Smooth muscle cell of the brain vasculature (primary cell): ENCODE results near the gene MMS22L.
"Not testable (repeated sequence)": the region's sequence is repeated elsewhere in the genome, so short reads cannot be mapped to it uniquely, and the experiment has no call there.

Experiments
- DNase-seq: peaks from one replicate; pipeline ENCODE4 v3.0.0-alpha.2; 2012; ENCODE audit warnings: low read depth, low spot score

MMS22L gene

DNA sequence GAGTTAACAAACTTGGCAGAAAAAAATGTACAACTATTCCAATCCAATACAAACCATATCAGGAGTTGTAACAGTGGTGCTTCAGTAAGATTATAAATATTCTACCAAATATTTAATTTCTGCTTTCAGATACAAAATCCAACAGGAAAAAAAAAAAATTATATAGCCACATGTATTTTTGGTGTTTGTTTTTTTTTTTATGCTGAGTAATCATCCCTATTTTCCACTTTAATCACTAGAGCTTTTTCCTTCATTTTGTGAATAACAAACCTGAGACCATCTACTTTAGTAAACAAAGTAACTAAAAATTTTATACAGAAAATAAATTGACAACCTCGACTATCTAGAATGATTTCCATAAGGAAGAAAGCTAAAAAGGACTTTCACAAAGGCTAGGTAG lies 36.2 kb downstream of the MMS22L start:
- no peak for DNase-seq

DNA sequence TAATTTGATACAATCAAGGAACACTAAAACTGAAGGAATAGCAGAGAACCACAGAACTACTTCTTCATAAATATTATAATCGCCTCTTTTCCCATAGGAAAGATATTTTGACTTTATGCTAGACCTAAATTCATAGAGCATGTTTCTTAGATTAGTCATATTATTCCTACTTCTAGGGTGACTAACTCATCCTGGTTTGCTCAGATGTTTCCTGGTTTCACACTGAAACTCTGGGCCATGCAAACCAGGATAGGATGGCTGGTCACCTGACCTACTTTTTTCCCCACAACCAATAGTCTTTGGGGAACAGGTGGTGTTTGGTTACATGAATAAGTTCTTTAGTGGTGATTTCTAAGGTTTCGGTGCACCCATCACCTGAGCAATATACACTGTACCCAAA lies 42.8 kb downstream of the MMS22L start:
- DNase-seq = no peak

DNA sequence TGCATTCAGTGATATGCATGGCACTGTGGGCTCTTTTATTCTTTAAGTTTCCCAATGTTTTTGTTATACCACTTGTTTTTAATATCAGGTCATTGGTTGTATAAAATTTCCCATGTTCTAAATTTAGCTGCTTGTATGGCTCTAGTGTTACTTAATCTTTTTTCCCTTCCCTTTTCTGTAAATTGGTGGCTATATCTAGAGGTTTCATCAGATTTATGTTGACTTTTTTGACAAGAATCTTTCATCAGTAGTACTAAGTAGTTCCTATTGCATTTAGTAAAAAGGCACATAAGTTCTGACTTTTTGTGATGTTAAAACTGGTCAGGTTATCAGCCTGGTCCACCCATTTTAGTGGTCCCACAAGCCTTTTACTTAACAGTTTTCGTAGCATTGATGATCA lies 51.1 kb downstream of the MMS22L start:
- no peak for DNase-seq

DNA sequence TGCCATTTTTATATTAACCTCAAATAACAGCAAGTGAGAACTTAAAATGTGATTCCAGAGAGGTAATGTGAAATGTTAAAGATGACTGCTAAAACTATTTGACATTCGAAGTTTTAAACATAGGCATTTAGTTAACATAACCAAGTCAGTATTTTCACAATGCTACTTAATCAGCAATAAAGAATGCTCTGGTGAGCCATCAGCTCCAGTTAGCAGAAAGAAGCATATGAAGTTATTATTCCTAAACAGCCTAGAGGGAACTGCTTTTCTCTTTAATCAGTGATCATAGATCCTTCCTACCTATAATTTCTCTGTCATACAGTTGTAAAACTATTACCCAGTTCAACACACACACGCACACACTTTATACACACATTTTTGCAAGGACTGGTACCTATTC lies 60.1 kb downstream of the MMS22L start:
- no peak for DNase-seq

DNA sequence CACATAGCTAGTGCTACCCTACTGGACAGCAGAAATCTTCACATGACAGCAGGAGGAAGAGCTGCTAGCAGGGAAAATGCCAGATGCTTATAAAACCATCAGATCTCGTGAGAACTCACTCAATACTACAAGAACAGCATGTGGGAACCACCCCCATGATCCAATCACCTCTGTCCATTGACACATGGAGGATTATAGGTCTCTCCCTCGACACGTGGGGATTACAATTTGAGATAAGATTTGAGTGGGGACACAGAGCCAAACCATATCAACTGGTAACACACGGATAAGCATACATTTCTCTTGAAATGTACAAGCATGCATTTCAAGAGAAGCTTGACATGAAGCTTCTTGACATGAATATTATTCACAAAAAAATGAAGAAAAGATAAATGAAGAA lies 64.1 kb downstream of the MMS22L start:
- no peak for DNase-seq

DNA sequence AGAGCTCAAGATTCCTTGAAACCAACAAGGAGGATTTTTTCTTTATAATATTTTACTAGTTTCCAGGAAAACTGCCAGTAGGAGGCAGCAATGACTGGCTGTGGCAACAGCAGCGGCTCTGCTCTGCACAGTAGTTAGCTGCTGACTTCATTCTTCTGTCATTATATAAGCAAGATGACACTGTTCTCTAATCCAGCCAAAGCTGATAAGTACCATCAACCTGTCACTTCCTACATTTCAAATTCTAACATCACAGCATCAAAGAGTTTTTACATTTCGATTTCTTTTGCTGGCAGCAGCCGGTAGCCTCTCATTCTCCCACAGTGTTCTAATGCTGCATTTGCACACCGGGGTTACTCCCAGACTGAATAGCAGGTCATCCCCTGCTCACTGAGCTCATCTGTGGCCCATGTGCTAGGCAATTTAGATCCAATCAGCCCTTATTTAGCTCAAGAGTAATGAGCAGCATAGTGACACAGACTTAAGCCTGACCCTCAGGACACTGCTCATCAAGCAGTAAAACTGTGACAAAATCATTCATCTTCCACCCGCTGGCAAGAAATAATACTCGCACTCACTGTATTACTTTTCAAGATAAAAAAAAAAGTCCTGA lies 67.8 kb downstream of the MMS22L start:
- peak; percentile 41 for DNase-seq

DNA sequence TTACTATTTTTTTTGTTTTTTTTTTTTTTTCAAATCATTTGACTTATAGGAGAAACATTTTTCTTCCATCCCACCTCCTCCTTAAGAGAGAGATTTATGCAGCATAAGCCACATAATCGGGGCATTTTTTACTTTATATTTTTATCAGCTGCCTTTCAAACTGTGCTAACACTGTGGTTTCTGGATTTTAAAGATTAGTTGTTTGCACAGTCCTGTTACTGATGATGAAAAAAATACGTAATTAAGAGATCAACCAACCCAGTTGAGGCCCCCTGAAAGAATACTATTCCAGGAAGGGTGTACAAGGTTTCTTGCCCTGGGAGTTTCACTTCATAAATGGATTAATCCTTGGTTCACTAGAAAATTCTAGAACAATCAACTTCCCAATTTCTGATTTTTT lies 68.3 kb downstream of the MMS22L start:
- no peak for DNase-seq

DNA sequence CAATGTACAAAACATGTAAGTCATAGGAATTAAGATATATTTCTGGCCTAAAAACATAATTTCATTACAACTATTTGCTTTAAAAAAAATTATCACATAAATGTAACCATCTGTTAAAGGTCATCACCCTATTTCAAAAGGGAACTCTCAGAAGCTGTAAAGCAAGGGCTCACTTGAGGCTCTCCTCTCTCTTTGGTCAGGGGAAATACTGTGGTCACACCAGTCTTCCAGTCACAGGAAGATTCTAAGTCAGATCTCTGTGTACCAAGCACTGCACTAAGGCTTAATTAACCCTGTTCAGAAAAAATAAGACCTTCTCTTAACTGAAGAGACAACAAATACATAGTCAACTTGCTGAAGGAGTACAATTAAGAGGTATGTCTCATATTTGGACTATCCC lies 75.6 kb downstream of the MMS22L start:
- no peak for DNase-seq

DNA sequence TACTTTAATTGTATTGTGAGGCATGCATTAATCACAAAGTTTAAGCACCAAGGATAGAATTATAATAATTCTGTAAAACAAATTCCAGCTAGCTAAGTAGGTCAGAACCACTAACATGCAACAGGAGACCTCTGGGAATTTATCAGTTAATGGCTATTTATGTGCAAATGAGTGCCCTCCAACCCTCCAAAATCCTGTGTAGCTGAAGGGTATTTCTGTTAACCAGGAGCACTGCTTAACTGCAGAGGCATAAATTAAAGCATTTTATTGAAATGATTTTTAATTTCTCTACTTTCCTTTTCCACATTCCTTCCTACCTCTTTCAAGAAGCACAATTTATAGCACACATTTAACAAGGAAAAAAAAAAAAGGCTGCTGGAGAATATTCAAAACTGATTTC lies 77.0 kb downstream of the MMS22L start:
- DNase-seq = no peak

DNA sequence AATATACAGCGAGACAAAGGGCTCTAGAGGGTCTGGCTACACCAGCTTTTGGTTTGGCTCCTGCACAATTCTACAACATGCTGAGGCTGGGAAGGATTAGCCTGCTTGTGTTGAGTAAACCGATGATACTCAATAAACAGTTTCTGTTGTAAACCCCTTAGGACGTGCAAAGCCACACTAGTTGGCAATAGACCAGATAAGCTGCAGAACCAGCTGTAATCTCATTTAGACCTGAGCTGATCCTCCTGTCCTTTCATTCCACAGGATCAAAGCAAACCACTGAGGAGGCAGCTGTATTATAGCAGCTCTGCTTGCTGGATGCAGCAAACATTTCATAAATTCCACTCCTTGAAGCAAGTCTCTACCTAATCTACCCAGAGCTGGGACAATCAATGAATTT lies 79.7 kb downstream of the MMS22L start:
- DNase-seq = no peak

DNA sequence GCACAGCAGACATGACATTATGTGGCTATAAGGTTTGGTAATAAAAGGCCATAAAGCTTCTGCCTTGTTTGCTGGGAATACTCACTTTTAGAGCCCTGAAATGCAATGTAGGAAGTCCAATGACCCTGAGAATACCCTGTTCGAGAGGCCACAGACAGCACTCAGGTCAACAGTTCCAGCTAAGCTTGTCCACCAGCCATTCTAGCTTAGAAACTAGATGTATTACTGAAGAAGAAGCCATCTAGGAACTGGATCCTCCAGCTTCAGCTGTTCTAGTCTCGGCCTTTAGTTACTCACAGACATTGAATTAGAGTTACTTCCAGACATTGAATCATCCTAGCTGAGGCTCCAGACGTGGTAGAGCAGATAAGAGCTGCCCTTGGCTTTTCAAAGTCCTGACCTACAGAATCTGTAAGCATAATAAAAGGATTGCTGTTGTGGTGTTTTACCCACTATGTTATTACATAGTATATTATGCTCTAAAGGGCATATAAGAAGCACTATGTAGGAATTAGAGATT lies 84.9 kb downstream of the MMS22L start:
- no peak for DNase-seq

DNA sequence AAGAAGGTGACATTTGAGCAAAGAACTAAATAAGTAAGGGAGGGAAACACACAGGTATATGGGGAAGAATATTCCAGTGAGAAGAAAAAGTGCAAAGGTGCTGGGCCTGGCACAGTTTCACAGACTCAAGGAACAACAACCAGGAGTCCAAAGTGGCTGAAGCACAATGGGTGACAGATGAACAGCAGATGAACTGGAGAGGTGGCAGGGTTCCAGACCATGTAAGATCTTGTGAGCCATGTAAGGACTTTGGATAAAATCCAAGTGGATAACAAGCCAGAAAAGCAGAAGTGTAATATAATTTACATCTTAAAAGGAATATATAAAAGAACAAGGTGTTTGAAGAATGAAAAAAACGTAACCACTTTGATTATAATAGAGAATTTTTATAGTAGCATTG lies 87.9 kb downstream of the MMS22L start:
- no peak for DNase-seq

DNA sequence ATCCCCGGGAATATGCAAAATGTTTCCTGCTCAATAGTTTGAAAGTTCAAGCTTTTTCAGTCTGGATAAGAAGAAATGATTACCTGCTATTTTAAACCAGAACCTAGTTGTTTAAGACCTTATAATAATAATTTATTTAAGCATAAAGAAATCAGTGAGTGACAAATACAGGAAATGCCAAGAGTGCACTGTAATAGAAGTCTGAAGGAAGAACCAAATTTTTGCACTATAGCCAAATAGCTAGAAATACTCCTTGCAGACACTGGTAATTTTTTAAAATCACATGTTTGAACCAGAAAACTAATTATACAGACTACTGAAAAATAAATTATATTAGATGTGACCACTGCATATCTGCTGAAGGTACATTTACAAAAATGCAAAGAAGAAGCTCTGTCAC lies 93.2 kb downstream of the MMS22L start:
- no peak for DNase-seq

DNA sequence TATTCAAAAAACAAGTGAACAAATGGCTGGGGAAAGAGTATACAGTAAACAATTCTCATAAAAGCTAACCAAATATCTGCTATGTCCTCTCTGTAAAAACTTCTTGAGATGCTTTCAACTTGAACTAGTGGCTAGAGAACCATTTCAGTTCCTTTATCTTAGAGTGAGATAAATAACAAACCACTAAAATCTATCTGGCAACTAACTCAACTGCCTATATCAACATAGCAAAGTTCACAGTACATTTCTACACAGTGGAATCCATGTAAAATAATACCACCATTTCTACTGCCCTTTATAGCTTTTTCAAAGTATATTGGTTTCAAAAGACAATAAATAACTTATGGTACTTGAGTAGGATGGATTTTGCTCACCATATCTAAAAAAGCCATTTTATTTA lies 95.1 kb downstream of the MMS22L start:
- no peak for DNase-seq

DNA sequence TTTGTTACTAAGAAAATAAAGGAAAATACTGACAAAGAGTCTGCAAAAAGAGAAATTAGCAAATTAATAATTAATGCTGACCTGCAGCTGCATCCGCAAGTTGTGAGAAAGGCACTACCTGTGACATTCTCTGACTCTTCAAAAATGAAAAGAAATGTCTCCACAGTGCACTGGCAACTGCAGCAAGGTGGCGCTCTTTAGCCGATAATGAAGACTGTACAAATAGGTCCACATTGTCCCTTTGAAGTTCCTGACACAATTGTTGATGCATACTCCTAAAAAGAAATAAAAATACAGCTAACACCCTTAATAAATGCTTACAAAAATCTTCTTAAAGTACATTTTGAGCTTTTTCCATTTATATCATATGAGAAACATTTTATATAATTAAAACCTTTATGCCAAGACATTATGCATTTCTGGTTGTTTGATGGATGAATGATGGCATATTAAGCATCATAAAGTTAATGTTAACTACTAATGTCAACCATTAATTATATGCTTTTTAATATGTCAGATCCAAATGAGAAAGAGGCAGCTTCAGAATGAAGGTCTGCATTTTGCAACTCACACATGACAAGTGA lies 96.5 kb downstream of the MMS22L start:
- peak; percentile 33 for DNase-seq

DNA sequence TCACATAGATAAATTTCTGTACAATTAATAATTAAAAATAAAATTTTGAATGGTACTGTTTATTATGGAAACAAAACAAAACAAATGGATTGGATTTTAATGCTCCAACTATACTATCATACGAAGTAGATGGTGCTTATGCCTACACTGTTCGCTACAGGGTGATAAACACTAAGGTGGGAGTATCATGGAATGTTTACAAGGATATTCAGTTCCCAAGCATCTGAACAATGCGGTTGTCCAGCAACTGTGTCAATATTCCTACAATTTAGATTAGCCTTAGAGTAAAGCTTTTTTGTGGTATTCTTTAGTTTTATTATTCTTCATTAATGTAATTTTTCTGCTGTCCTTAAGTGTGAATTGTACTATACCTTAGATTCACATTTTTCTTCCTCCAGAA lies 105.1 kb downstream of the MMS22L start:
- no peak for DNase-seq

DNA sequence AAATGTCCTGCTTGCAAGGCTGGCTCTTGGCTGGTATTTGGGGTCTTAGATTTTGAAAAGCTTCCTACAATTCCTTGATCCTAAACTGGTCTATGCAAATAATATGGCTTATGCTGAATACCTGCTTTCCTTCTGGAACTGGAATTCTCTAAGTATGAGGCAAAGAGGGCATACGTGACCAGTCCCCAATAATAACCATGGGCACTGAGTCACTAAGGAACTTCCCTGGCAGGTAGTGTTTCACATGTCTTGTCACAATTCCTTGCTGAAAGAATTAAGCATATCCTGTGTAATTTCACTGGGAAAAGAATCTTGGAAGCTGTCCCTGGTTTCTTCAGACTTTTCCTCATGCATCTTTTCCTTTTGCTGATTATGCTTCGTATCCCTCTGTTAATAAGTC lies 106.5 kb downstream of the MMS22L start:
- DNase-seq = no peak

DNA sequence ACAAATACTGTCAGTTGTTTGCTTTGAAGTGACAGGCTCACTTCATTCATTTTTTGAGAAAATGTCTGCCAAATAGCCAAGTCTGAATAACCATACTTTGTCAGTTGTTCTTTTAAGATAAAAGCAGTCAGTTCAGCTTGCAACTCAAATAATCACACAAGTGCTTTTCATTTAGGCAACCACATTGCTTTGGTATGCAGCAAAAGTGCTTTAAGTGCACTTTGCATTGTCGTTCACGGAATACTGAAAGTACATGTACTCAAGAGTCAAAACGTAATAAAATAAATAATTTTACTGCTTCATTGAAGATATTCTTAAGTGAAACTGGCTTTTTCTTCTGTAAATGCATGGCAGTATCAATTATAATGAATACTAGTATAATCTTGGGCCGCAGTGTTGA lies 107.2 kb downstream of the MMS22L start:
- no peak for DNase-seq

DNA sequence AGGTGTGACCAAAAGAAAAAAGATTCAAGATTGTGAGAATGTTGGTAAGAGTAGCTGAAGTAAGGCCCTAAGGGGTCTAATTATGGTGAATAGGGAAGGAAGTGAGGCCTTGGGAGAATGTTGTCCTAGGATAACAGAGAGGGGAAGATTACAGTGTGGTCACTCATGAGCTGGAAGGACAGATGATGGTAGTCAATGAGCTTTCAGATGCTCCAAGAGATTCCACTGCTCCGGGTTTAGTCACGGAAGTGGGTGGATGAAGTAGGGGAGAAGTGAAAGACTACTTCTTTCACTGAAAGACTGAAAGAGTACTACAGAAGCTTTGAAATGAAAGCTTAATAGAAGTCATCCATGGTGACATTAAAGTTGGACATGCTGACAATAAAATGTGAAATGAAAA lies 108.5 kb downstream of the MMS22L start:
- DNase-seq = no peak

DNA sequence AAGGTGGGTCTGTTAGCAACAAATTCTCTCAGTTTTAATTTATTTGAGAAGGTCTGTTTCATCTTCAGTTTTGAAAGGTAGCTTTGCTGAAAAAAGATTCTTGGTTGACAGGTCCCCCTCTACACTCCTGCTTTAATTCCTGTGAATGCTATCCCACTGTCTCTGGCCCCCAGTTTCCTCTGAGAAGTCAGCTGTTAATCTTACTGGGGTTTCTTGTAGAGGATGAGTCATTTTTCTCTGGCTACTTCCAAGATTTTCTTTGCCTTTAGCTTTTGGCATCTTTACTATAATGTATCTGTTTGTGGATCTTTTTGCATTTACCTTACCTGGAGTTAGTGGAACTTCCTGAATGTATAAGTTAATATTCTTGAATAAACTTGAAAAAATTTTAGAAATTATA lies 122.7 kb downstream of the MMS22L start:
- no peak for DNase-seq

DNA sequence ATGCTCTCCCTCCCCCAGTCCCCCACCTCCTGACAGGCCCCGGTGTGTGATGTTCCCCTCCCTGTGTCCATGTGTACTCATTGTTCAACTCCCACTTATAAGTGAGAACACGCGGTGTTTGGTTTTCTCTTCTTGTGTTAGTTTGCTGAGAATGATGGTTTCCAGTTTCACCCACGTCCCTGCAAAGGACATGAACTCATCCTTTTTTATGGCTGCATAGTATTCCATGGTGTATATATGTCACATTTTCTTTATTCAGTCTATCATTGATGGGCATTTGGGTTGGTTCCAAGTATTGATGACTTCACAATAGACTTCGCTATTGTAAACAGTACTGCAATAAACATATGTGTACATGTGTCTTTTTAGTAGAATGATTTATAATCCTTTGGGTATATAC lies 127.6 kb downstream of the MMS22L start:
- DNase-seq = not testable (repeated sequence)

DNA sequence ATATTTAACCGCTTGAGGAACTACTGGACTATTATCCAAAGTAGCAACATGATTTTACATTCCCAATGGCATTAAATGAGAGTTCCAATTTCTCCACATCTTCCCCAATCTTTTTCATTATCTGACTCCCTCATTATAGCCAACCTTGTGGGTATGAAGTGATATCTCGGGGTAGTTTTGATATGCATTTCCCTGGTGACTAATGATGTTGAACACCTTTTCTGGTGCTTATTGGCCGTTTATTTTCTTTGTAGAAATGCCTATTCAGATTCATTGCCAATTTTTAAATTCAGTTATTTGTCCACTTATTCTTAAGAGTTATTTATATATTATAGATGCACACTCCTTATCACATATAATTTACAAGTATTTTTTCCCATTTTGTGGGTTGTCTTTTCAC lies 129.0 kb downstream of the MMS22L start:
- DNase-seq = no peak

DNA sequence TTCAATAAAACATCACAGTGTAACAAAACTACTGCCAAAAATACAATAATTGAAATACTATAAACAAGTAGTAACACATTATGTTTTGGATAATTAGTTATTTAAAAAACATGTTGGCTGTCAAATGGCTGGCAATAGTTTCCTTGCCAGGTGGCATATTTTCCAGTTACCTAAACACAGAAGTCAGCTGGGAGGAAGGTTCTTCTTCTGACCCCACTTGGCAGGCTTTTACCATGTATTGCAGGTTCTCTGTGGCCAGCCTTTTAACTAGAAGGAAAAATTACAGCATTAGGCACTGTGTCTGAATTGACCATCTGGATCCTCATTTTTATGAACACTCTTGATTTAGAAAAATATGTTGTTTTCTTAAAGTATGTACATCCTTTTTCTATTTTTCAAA lies 131.4 kb downstream of the MMS22L start:
- DNase-seq = no peak

DNA sequence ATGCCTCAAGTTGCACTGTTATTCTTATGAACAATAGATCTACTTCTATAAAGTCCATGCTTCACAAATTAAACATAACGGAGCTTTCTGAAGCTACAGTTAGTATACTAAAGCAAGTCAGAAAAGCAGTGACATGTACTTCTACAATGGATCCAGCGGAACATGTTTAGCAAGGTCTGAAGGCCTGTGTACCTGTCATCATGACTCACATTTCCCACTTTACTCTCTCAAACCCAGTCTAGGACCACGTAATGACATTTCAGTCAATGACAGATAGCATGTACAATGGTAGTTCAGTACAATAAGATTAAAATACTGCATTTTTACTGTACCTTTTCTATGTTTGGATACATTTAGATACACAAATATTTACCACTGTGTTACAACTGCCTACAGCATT lies 132.1 kb downstream of the MMS22L start:
- DNase-seq = no peak
